GM23338 (cell line): ENCODE results near the gene MICAL3. TPM values are rescaled to one million over a fixed set of nuclear protein-coding genes. Genes with fewer than 3 reads are reported as not detected.
A peak's percentile ranks its signal among the peaks of the same experiment; 100 is the strongest.

Experiments
- ATAC-seq: fragments of 200-7000 bp; cut with Tn5 transposase; 3 replicates; pipeline ENCODE4 v1.9.1; 2020
- DNase-seq: peaks from one replicate; pipeline ENCODE4 v3.0.0-alpha.2; 2015; ENCODE audit warnings: low spot score
- H2AFZ ChIP-seq: fragments of 200-600 bp; sonication (generic); 2 replicates; pipeline ENCODE4 v1.8.0; 2016; ENCODE audit warnings: antibody characterized with exemption, mild to moderate bottlenecking, moderate library complexity
- H3F3A ChIP-seq: fragments of 200-600 bp; sonication (generic); replicated peaks from 2 replicates; pipeline ENCODE4 v1.8.0; 2017; ENCODE audit warnings: antibody characterized with exemption, mixed run types, low read depth
- H3K27ac ChIP-seq: fragments of 200-600 bp; sonication (generic); 2 replicates; pipeline ENCODE4 v1.6.1; 2016; ENCODE audit warnings: low read depth
- H3K27me3 ChIP-seq: fragments of 200-600 bp; sonication (generic); 2 replicates; pipeline ENCODE4 v1.8.0; 2016; ENCODE audit warnings: mild to moderate bottlenecking, mixed run types, moderate library complexity; ENCODE audit not compliant: insufficient read depth
- H3K36me3 ChIP-seq: fragments of 200-600 bp; sonication (generic); 2 replicates; pipeline ENCODE4 v1.8.0; 2016; ENCODE audit warnings: mild to moderate bottlenecking; ENCODE audit not compliant: insufficient read depth
- H3K4me1 ChIP-seq: fragments of 200-600 bp; sonication (generic); 2 replicates; pipeline ENCODE4 v1.8.0; 2016; ENCODE audit warnings: mild to moderate bottlenecking, moderate library complexity; ENCODE audit not compliant: insufficient read depth
- H3K4me2 ChIP-seq: fragments of 200-600 bp; sonication (generic); 2 replicates; pipeline ENCODE4 v1.7.1; 2017; ENCODE audit warnings: mixed run types
- H3K4me3 ChIP-seq: fragments of 200-600 bp; sonication (generic); 2 replicates; pipeline ENCODE4 v1.6.1; 2016; ENCODE audit warnings: mixed run types
- H3K79me2 ChIP-seq: fragments of 200-600 bp; sonication (generic); replicated peaks from 2 replicates; pipeline ENCODE4 v1.8.0; 2017; ENCODE audit warnings: mild to moderate bottlenecking; ENCODE audit not compliant: insufficient read depth
- H3K9me2 ChIP-seq: fragments of 200-600 bp; sonication (generic); 2 replicates; pipeline ENCODE4 v1.8.0; 2017; ENCODE audit not compliant: insufficient read depth
- H4K20me1 ChIP-seq: fragments of 200-600 bp; sonication (generic); replicated peaks from 2 replicates; pipeline ENCODE4 v1.8.0; 2017; ENCODE audit warnings: mild to moderate bottlenecking; ENCODE audit not compliant: insufficient read depth
- H3K27ac Mint-ChIP-seq: 2 replicates; pipeline ENCODE4 v1.8.0; 2020; ENCODE audit warnings: inconsistent platforms, mild to moderate bottlenecking, moderate library complexity, mixed read lengths
- H3K27me3 Mint-ChIP-seq: 3 replicates; pipeline ENCODE4 v1.8.0; 2022; ENCODE audit warnings: low read depth, mild to moderate bottlenecking, moderate library complexity, mixed read lengths, inconsistent platforms; ENCODE audit not compliant: insufficient read depth, poor library complexity
- H3K36me3 Mint-ChIP-seq: 3 replicates; pipeline ENCODE4 v1.8.0; 2021; ENCODE audit warnings: low read depth, mild to moderate bottlenecking, inconsistent platforms, moderate library complexity, mixed read lengths
- H3K4me1 Mint-ChIP-seq: 3 replicates; pipeline ENCODE4 v1.8.0; 2020; ENCODE audit warnings: mild to moderate bottlenecking, inconsistent platforms, mixed read lengths
- H3K4me3 Mint-ChIP-seq: 3 replicates; pipeline ENCODE4 v1.8.0; 2021; ENCODE audit warnings: moderate library complexity, mild to moderate bottlenecking, inconsistent platforms, mixed read lengths
- H3K9me3 Mint-ChIP-seq: 3 replicates; pipeline ENCODE4 v1.8.0; 2020; ENCODE audit warnings: moderate library complexity, mild to moderate bottlenecking, inconsistent platforms, mixed read lengths
- CTCF ChIP-seq, 2 experiments: fragments of 200-600 bp in 1 of 2; sonication (generic) in 1 of 2; conservative IDR thresholded peaks; 2 replicates each; pipeline versions ENCODE4 v1.5.1 to v1.6.1; 2016 to 2017; ENCODE audit warnings: antibody characterized with exemption in 2 of 2, low read depth in 2 of 2, mild to moderate bottlenecking in 2 of 2, moderate library complexity in 1 of 2
- ETS1 ChIP-seq: IDR thresholded peaks from 2 replicates; pipeline ENCODE4 v1.6.1; 2016; ENCODE audit warnings: antibody characterized with exemption
- EZH2phosphoT487 ChIP-seq: fragments of 200-600 bp; sonication (generic); IDR thresholded peaks from one replicate; pipeline ENCODE4 v1.8.1; 2018; ENCODE audit warnings: antibody characterized with exemption; ENCODE audit not compliant: unreplicated experiment
- JUNB ChIP-seq: IDR thresholded peaks from one replicate; pipeline ENCODE4 v1.6.1; 2016; ENCODE audit warnings: antibody characterized with exemption; ENCODE audit not compliant: unreplicated experiment
- NANOG ChIP-seq: IDR thresholded peaks from 2 replicates; pipeline ENCODE4 v1.6.1; 2016; ENCODE audit warnings: antibody characterized with exemption, borderline replicate concordance
- POLR2AphosphoS5 ChIP-seq: IDR thresholded peaks from 2 replicates; pipeline ENCODE4 v1.6.1; 2016; ENCODE audit warnings: antibody characterized with exemption, low read depth
- ZNF114 ChIP-seq: fragments of 250-450 bp; sonication (Bioruptor Pico); IDR thresholded peaks from 2 replicates; pipeline ENCODE4 v1.5.0; 2020; ENCODE audit warnings: mild to moderate bottlenecking, moderate library complexity
- ZNF331 ChIP-seq: fragments of 250-450 bp; sonication (Bioruptor Pico); IDR thresholded peaks from 2 replicates; pipeline ENCODE4 v1.5.0; 2020; ENCODE audit warnings: low read depth, mild to moderate bottlenecking, moderate library complexity
- polyA plus RNA-seq: library from polyadenylated mRNA; unstranded; fragments of >200 nt; fragmentation: Nextera tagmentation; extraction: Ambion mirVana; gene quantifications from 2 replicates; pipeline ENCODE4 v1.2.1, GENCODE V29; 2016
- total RNA-seq: library from RNA; depleted of rRNA; stranded (reverse); fragments of >200 nt; shearing (Covaris generic); gene quantifications from 2 replicates; pipeline ENCODE4 v1.2.3, GENCODE V29; 2014
- TF ChIP-seq, protein P1 (sequence below): IDR thresholded peaks from one replicate; pipeline ENCODE4 v1.6.1; 2018; ENCODE audit warnings: antibody characterized with exemption; ENCODE audit not compliant: unreplicated experiment

Gene MICAL3
- total and polyA plus RNA-seq, 2 experiments from 2014 or later = 10.1 to 33.9 TPM

GRCh38 chr22:17905445-17905844, 118.9 kb downstream of the MICAL3 start (continued):
- TF ChIP-seq CTCF (conservative IDR thresholded peaks at IDR 0.05; ENCODE audit: low read depth in 2 of 2) = no peak
- TF ChIP-seq EZH2phosphoT487 = no peak
- TF ChIP-seq, protein P1, sequence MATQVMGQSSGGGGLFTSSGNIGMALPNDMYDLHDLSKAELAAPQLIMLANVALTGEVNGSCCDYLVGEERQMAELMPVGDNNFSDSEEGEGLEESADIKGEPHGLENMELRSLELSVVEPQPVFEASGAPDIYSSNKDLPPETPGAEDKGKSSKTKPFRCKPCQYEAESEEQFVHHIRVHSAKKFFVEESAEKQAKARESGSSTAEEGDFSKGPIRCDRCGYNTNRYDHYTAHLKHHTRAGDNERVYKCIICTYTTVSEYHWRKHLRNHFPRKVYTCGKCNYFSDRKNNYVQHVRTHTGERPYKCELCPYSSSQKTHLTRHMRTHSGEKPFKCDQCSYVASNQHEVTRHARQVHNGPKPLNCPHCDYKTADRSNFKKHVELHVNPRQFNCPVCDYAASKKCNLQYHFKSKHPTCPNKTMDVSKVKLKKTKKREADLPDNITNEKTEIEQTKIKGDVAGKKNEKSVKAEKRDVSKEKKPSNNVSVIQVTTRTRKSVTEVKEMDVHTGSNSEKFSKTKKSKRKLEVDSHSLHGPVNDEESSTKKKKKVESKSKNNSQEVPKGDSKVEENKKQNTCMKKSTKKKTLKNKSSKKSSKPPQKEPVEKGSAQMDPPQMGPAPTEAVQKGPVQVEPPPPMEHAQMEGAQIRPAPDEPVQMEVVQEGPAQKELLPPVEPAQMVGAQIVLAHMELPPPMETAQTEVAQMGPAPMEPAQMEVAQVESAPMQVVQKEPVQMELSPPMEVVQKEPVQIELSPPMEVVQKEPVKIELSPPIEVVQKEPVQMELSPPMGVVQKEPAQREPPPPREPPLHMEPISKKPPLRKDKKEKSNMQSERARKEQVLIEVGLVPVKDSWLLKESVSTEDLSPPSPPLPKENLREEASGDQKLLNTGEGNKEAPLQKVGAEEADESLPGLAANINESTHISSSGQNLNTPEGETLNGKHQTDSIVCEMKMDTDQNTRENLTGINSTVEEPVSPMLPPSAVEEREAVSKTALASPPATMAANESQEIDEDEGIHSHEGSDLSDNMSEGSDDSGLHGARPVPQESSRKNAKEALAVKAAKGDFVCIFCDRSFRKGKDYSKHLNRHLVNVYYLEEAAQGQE = no peak
- no peak for TF ChIP-seq JUNB
- no peak for TF ChIP-seq POLR2AphosphoS5

DNA sequence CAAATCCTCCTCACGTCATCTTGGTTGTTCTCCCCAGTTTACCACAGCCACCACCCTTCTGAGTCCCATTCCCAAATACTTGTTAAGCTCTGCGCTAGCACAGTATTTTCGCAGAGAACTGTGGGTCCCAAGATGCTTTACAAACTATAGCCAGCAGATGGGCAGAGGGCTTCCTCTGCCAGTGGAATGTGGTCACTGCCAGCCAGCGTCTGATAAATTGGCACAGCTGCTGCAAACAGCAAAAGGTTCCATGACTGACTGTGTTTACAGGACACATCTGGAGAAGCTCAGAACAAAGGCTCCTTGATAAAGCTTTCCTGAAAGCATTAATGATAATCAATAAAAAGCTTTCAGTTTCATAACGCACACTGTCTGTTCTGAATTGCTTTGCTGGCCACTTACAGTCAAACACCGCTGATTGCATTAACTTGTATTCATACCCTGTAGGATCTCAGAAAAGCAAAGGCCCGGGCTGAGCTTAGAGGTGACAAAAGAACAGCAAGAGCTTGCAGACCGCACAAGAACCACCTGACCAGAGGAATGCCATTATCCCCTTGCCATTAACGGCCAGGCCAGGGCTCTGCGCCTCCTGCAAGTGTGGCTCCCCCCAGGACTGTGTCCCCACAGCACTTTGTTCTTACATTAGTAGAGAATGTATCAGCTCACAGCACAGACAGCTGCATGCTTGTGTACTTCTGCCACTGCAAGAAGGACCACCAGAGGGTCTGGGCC, 120.6 kb downstream of the MICAL3 start:
- no peaks in the 10 kb centered on the region for H3K9me3 Mint-ChIP-seq
- no peaks in the 10 kb centered on the region for H3K9me2 ChIP-seq
- ATAC-seq (peak; percentile 96), DNase-seq (peak; percentile 44)
- H3K27ac Mint-ChIP-seq = peak overlapping the region; percentile 63; the same call in 1 of the 2 replicates
- no peak overlapping the region for H3K4me2 ChIP-seq
- H3K4me1 ChIP-seq = no peaks in the 10 kb centered on the region
- peaks cover 4% of the 10 kb centered on the region; the same call in 1 of the 2 replicates for H3K36me3 ChIP-seq
- peaks cover 3% of the 10 kb centered on the region; the same call in 1 of the 2 replicates for H4K20me1 ChIP-seq
- no peak overlapping the region for H3K27ac ChIP-seq
- no peak overlapping the region for H2AFZ ChIP-seq
- peaks cover 5% of the 10 kb centered on the region for H3K27me3 Mint-ChIP-seq
- H3K4me1 Mint-ChIP-seq = peaks cover 17% of the 10 kb centered on the region
- H3K36me3 Mint-ChIP-seq = peaks cover 42% of the 10 kb centered on the region
- no peak overlapping the region for H3K4me3 Mint-ChIP-seq
- H3K79me2 ChIP-seq = peaks cover 12% of the 10 kb centered on the region
- H3K4me3 ChIP-seq = no peak overlapping the region
- H3K27me3 ChIP-seq = no peaks in the 10 kb centered on the region
- H3F3A ChIP-seq = no peaks in the 10 kb centered on the region
- no peak for TF ChIP-seq POLR2AphosphoS5
- TF ChIP-seq ZNF331 (CRISPR knock-in tag) = no peak
- no peak for TF ChIP-seq JUNB
- TF ChIP-seq ETS1 = no peak
- no peak for TF ChIP-seq ZNF114
- no peak for TF ChIP-seq NANOG
- no peak for TF ChIP-seq CTCF (conservative IDR thresholded peaks at IDR 0.05; ENCODE audit: low read depth in 2 of 2)
